OCI-LY7 (cell line): ENCODE data around the gene TTC23L.

Source experiments
- EZH2phosphoT487 ChIP-seq: fragments of 200-600 bp; sonication (generic); IDR thresholded peaks from 2 replicates; pipeline ENCODE4 v1.6.1; 2018; ENCODE audit warnings: low read depth, borderline replicate concordance, mild to moderate bottlenecking, mixed run types, antibody characterized with exemption, low read length, moderate library complexity, mixed read lengths
- TF ChIP-seq, protein P1 (sequence below): fragments of 200-600 bp; sonication (generic); conservative IDR thresholded peaks from 2 replicates; pipeline ENCODE4 v1.5.1; 2014; ENCODE audit warnings: mild to moderate bottlenecking, antibody characterized with exemption, low read length, moderate library complexity, mixed read lengths

DNA sequence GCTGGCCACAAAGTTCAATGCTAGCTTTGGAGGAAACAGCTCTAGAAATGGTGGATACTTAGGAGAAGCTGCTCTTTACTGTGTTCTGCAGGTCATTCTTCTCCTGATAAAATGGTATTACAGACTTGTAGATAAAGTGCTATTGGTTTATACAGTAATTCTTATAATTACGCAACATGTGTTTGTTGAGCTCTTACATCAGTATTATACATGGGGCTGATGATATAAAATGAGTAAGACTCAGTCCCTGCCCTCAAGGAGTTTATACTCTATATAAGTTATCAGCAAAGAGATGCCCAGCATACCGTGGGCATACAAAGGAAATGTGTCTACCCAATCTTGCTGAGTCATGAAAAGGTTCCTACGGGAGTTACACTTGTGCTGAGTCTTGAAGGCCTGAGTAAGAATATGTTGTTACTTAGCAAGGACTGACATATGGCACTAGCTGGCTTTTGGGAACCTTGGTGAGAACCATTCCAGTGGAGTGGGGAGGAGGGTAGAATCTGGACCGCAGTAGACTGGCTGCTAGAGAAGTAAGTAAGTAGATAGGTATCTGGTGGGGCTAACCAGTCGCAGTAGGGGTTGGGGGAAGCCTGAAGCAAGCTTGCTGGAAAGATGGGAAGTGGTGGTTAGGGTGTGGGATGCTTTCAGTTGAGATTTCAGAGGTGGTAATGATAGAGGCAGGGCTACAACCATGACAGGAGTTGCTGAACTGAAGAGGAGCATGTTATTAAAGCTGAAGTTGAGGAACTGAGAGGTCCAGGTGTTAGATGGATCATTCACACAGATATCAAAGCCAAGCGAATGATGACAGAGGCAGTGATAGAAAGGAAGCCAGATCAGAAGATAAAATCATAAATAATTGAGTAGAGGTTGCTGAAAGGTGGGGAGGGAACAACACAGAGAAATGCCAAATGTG lies 11.1 kb upstream of the TTC23L start:
- TF ChIP-seq, protein P1, sequence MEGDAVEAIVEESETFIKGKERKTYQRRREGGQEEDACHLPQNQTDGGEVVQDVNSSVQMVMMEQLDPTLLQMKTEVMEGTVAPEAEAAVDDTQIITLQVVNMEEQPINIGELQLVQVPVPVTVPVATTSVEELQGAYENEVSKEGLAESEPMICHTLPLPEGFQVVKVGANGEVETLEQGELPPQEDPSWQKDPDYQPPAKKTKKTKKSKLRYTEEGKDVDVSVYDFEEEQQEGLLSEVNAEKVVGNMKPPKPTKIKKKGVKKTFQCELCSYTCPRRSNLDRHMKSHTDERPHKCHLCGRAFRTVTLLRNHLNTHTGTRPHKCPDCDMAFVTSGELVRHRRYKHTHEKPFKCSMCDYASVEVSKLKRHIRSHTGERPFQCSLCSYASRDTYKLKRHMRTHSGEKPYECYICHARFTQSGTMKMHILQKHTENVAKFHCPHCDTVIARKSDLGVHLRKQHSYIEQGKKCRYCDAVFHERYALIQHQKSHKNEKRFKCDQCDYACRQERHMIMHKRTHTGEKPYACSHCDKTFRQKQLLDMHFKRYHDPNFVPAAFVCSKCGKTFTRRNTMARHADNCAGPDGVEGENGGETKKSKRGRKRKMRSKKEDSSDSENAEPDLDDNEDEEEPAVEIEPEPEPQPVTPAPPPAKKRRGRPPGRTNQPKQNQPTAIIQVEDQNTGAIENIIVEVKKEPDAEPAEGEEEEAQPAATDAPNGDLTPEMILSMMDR, result no peak
- no peak for TF ChIP-seq EZH2phosphoT487
